GM18526 (cell line): Measurements from ENCODE around the gene DUSP6.

Source experiments
- POLR2A ChIP-seq: IDR thresholded peaks from 3 replicates; pipeline ENCODE4 v1.6.1; 2011; ENCODE audit not compliant: insufficient read length; ENCODE audit errors: extremely low read depth

The DUSP6 gene

GRCh38 chr12:89306827-89307473 is 45.4 kb downstream of the DUSP6 start:
- TF ChIP-seq POLR2A, result no peak

DNA sequence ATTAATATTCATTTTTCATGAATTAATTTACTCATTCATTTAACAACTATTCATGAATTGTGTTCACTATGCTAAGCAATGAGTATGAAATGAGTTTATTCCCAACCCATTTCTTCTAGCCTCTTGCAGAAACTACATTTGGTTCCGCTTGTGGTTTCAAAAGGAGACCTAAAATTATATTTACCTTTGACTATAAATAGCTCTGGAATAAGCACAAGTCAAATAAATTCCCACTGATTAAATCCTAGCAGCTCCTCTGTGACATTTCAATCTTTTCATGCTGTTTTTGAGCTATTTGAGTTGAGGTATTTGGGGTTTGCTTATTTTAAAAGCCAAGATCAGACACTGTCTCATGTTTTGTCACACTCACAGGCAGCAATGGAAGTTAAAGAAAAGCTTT is 46.9 kb downstream of the DUSP6 start:
- TF ChIP-seq POLR2A, result no peak

GRCh38 chr12:89299931-89300330 is 52.4 kb downstream of the DUSP6 start:
- no peak for TF ChIP-seq POLR2A

DNA sequence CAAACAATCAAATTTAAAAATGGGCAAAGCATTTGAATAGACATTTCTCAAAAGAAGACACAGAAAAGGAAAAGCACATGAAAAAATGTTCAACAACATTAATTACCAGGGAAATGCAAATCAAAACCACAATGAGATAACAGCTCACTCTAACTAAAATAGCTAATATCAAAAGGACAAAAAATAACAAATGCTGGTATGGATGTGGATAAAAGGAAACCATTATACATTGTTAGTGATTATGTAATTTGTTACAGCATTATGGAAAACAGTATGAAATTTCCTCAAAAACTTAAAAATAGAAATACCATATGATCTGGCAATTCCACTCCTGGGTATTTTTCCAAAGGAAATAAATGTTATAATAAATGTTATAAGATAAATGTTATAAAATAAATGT is 52.9 kb downstream of the DUSP6 start:
- no peak for TF ChIP-seq POLR2A
